Mucosa of gallbladder (tissue), 1 donor: ENCODE data around the gene ZC3H12A. TPM values are rescaled to one million over a fixed set of nuclear protein-coding genes. Genes with fewer than 3 reads are reported as not detected.
"Not testable (repeated sequence)": the region's sequence is repeated elsewhere in the genome, so short reads cannot be mapped to it uniquely, and the experiment has no call there.

Source experiments
- DNase-seq: peaks from one replicate; pipeline ENCODE4 v3.0.0-alpha.2; 2020; ENCODE audit warnings: low spot score
- total RNA-seq: library from RNA; stranded (reverse); gene quantifications from one replicate; pipeline ENCODE4 v1.2.1, GENCODE V29; 2021
- donor health status: DM: no; HTN: no; CAD: no.

ZC3H12A gene
- total RNA-seq, 1 donor from 2014 or later, result 17.6 TPM

GRCh38 chr1:37502104-37502503 lies 27.7 kb downstream of the ZC3H12A start:
- no peak for DNase-seq

GRCh38 chr1:37502791-37503190 lies 28.4 kb downstream of the ZC3H12A start:
- DNase-seq, result not testable (repeated sequence)

GRCh38 chr1:37506740-37507139 lies 32.4 kb downstream of the ZC3H12A start:
- DNase-seq, result no peak

- DNase-seq, result no peak
These were observed 34.8 kb downstream of the ZC3H12A start for GRCh38 chr1:37509181-37509580.

GRCh38 chr1:37513795-37514349 lies 39.5 kb downstream of the ZC3H12A start:
- no peak for DNase-seq

GRCh38 chr1:37514350-37515184 lies 40.2 kb downstream of the ZC3H12A start, which contains the start of gene MEAF6:
MEAF6 (minus strand) TSS chr1:37514766; CDS start chr1:37514746, 20 bp downstream.
- peak; percentile 81 for DNase-seq

GRCh38 chr1:37515185-37516034 lies 41.0 kb downstream of the ZC3H12A start:
- no peak for DNase-seq

GRCh38 chr1:37517569-37517968 lies 43.2 kb downstream of the ZC3H12A start:
- DNase-seq, result no peak

GRCh38 chr1:37518241-37518640 lies 43.9 kb downstream of the ZC3H12A start:
- DNase-seq, result not testable (repeated sequence)

GRCh38 chr1:37518929-37519328 lies 44.5 kb downstream of the ZC3H12A start:
- DNase-seq, result not testable (repeated sequence)

GRCh38 chr1:37519613-37520012 lies 45.2 kb downstream of the ZC3H12A start:
- DNase-seq, result no peak

GRCh38 chr1:37529888-37530287 lies 55.5 kb downstream of the ZC3H12A start:
- DNase-seq, result not testable (repeated sequence)

GRCh38 chr1:37532418-37533156 lies 58.2 kb downstream of the ZC3H12A start:
- DNase-seq, result not testable (repeated sequence)

- no peak for DNase-seq
These were observed 59.1 kb downstream of the ZC3H12A start for GRCh38 chr1:37533317-37534093.

Other genes starting within 250 kb of the ZC3H12A start
- gene MEAF6, start 40.2 kb downstream of the ZC3H12A start, total RNA-seq, result 74.2 TPM
- gene SNIP1, start 79.7 kb downstream of the ZC3H12A start, total RNA-seq, result 16.3 TPM
- 45.3 TPM for gene DNALI1, start 82.4 kb downstream of the ZC3H12A start, total RNA-seq
- 25.6 TPM for gene GNL2, start 121.4 kb downstream of the ZC3H12A start, total RNA-seq
- gene RSPO1, start 160.3 kb downstream of the ZC3H12A start, total RNA-seq, result 6.0 TPM
- 2.5 TPM for gene CDCA8, start 217.9 kb downstream of the ZC3H12A start, total RNA-seq